Uterus (tissue), 2 donors: Measurements from ENCODE around the gene CIBAR2.

Source experiments
- CTCF ChIP-seq, 4 experiments: fragments of 200-600 bp in 2 of 4; fragments of 450-650 bp in 2 of 4; sonication (generic) in 2 of 4; IDR thresholded peaks; one replicate each; pipeline ENCODE4 v1.5.1; 2016 to 2019; ENCODE audit warnings: antibody characterized with exemption in 4 of 4, mild to moderate bottlenecking in 2 of 4, moderate library complexity in 1 of 4
- POLR2A ChIP-seq, 2 donors: fragments of 450-650 bp; IDR thresholded peaks; one replicate each; pipeline ENCODE4 v1.6.1; 2016; ENCODE audit warnings: antibody characterized with exemption in 2 of 2, mild to moderate bottlenecking in 1 of 2, moderate library complexity in 1 of 2

DNA sequence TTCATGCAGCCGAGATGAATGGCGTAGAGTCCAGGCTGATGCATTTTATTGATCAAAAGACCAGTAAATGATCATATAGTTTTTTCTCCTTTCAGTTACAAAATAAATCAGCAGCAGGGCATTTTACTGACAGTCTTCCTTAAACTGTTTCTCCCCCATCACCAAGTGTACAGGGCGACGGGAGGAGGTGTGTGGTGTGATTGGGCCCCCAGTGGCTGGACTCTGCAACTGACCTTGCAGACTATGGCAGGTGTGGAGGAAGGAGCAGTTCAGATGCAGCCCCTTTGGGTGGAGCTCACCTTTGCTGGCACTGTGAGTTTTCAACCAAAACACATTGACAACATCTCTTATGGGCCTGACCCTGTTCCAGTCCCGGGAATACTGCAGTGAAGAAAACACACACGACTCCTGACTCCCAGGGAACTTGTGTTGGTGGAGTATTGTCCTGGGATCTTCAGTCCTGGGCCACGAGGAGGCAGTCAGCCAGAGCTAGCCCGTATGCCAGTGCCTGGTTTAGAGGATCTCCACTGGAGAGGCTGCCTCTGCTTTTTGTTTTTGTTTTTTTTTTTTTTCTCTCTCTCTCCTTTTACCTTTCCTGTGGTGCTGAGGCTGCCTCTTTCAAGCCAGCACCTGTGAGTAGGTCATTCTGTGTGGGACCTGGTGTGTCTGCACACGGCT lies 54.9 kb downstream of the CIBAR2 start:
- no peak for TF ChIP-seq CTCF (IDR thresholded peaks at IDR 0.05)
- no peak for TF ChIP-seq POLR2A (IDR thresholded peaks at IDR 0.05)
